GM21423 (cell line): ENCODE results near the gene HDAC9.

Source experiments
- ATAC-seq: cut with Tn5 transposase; IDR thresholded peaks from one replicate; pipeline ENCODE4 v1.9.1; 2021; ENCODE audit warnings: mild to moderate bottlenecking, moderate library complexity; ENCODE audit not compliant: unreplicated experiment

HDAC9 gene

GRCh38 chr7:18873734-18874336 is 378.3 kb downstream of the HDAC9 start:
- ATAC-seq: no peak

GRCh38 chr7:18874880-18875279 is 379.3 kb downstream of the HDAC9 start:
- no peak for ATAC-seq

GRCh38 chr7:18877874-18878273 is 382.3 kb downstream of the HDAC9 start:
- ATAC-seq: no peak

- no peak for ATAC-seq
These were observed 391.3 kb downstream of the HDAC9 start for GRCh38 chr7:18886832-18887231.

- ATAC-seq: no peak
These were observed 393.9 kb downstream of the HDAC9 start for GRCh38 chr7:18889436-18889835.

- no peak for ATAC-seq
These were observed 394.6 kb downstream of the HDAC9 start for GRCh38 chr7:18890134-18890533.

- ATAC-seq: no peak
These were observed 395.5 kb downstream of the HDAC9 start for GRCh38 chr7:18890885-18891621.

GRCh38 chr7:18893156-18893555 is 397.6 kb downstream of the HDAC9 start:
- ATAC-seq: no peak

- no peak for ATAC-seq
These were observed 398.6 kb downstream of the HDAC9 start for GRCh38 chr7:18894155-18894554.

GRCh38 chr7:18895456-18895855 is 399.9 kb downstream of the HDAC9 start:
- ATAC-seq: no peak

GRCh38 chr7:18896343-18896975 is 400.9 kb downstream of the HDAC9 start:
- ATAC-seq: no peak

- no peak for ATAC-seq
These were observed 404.7 kb downstream of the HDAC9 start for GRCh38 chr7:18900236-18900635.

- ATAC-seq: no peak
These were observed 405.3 kb downstream of the HDAC9 start for GRCh38 chr7:18900803-18901202.

- ATAC-seq: no peak
These were observed 405.8 kb downstream of the HDAC9 start for GRCh38 chr7:18901351-18901750.

- ATAC-seq: no peak
These were observed 406.5 kb downstream of the HDAC9 start for GRCh38 chr7:18901982-18902421.

- ATAC-seq: no peak
These were observed 407.3 kb downstream of the HDAC9 start for GRCh38 chr7:18902892-18903291.

GRCh38 chr7:18903695-18904094 is 408.1 kb downstream of the HDAC9 start:
- ATAC-seq: no peak

- no peak for ATAC-seq
These were observed 409.9 kb downstream of the HDAC9 start for GRCh38 chr7:18905316-18905943.

- ATAC-seq: no peak
These were observed 411.4 kb downstream of the HDAC9 start for GRCh38 chr7:18906901-18907300.

- no peak for ATAC-seq
These were observed 417.6 kb downstream of the HDAC9 start for GRCh38 chr7:18913106-18913505.

GRCh38 chr7:18916826-18917225 is 421.3 kb downstream of the HDAC9 start:
- ATAC-seq: no peak

GRCh38 chr7:18927134-18927533 is 431.6 kb downstream of the HDAC9 start:
- no peak for ATAC-seq
